GM21529 (cell line): Measurements from ENCODE around the gene DNAJC18.
A peak's percentile ranks its signal among the peaks of the same experiment; 100 is the strongest.
"Not testable (repeated sequence)": the region's sequence is repeated elsewhere in the genome, so short reads cannot be mapped to it uniquely, and the experiment has no call there.

Experiments
- ATAC-seq: cut with Tn5 transposase; IDR thresholded peaks from one replicate; pipeline ENCODE4 v1.9.1; 2021; ENCODE audit not compliant: unreplicated experiment

DNAJC18 gene

GRCh38 chr5:139461176-139461575, 21.9 kb upstream of the DNAJC18 start:
- no peak for ATAC-seq

GRCh38 chr5:139460455-139460854, 21.1 kb upstream of the DNAJC18 start:
- no peak for ATAC-seq

- peak; percentile 43 for ATAC-seq
These were observed 20.2 kb upstream of the DNAJC18 start for GRCh38 chr5:139459451-139459934.

GRCh38 chr5:139458580-139459407, 19.5 kb upstream of the DNAJC18 start:
- ATAC-seq = peak; percentile 64

- ATAC-seq = peak; percentile 31
These were observed 18.5 kb upstream of the DNAJC18 start for GRCh38 chr5:139457653-139458306.

- ATAC-seq = no peak
These were observed 17.9 kb upstream of the DNAJC18 start for GRCh38 chr5:139457241-139457640.

- ATAC-seq = no peak
These were observed 17.5 kb upstream of the DNAJC18 start for GRCh38 chr5:139456776-139457175.

- no peak for ATAC-seq
These were observed 15.4 kb upstream of the DNAJC18 start for GRCh38 chr5:139454568-139455290.

- ATAC-seq = no peak
These were observed 14.6 kb upstream of the DNAJC18 start for GRCh38 chr5:139453683-139454567.

- ATAC-seq = no peak
These were observed 12.7 kb upstream of the DNAJC18 start for GRCh38 chr5:139451878-139452660.

GRCh38 chr5:139451176-139451575, 11.9 kb upstream of the DNAJC18 start:
- no peak for ATAC-seq

- ATAC-seq = peak; percentile 68
These were observed 7.8 kb upstream of the DNAJC18 start for GRCh38 chr5:139446956-139447779.

GRCh38 chr5:139445325-139446170, 6.2 kb upstream of the DNAJC18 start:
- no peak for ATAC-seq

- ATAC-seq = no peak
These were observed 4.6 kb upstream of the DNAJC18 start for GRCh38 chr5:139443831-139444453.

- ATAC-seq = not testable (repeated sequence)
These were observed 1.1 kb upstream of the DNAJC18 start for GRCh38 chr5:139440416-139440815.

- ATAC-seq = no peak
These were observed 665 bp downstream of the DNAJC18 start for GRCh38 chr5:139438707-139439012.

- no peak for ATAC-seq
These were observed 3.6 kb downstream of the DNAJC18 start for GRCh38 chr5:139435676-139436075.

GRCh38 chr5:139431706-139432105, 7.6 kb downstream of the DNAJC18 start:
- no peak for ATAC-seq
